SK-N-SH treated with all-trans-retinoic acid at 6 μM for 48 hours (cell line): ENCODE data around the gene PMM2.

Source experiments
- ATAC-seq: fragments of 200-7000 bp; cut with Tn5 transposase; 3 replicates; pipeline ENCODE4 v1.9.1; 2020; ENCODE audit warnings: mild to moderate bottlenecking, moderate library complexity
- ARNTL ChIP-seq: fragments of 450-650 bp; formaldehyde crosslinking; IDR thresholded peaks from 2 replicates; pipeline ENCODE4 v1.5.0; 2020; ENCODE audit warnings: low read depth, mild to moderate bottlenecking, moderate library complexity, borderline replicate concordance
- BACH2 ChIP-seq: fragments of 250-450 bp; sonication (Bioruptor Pico); IDR thresholded peaks from 2 replicates; pipeline ENCODE4 v1.9.0; 2021; ENCODE audit warnings: mild to moderate bottlenecking, borderline replicate concordance
- CSDC2 ChIP-seq: fragments of 250-450 bp; sonication (Bioruptor Pico); IDR thresholded peaks from 2 replicates; pipeline ENCODE4 v1.5.0; 2020; ENCODE audit warnings: mild to moderate bottlenecking, moderate library complexity
- ESRRG ChIP-seq: fragments of 250-450 bp; sonication (Bioruptor Pico); IDR thresholded peaks from 2 replicates; pipeline ENCODE4 v1.6.1; 2021; ENCODE audit warnings: mild to moderate bottlenecking
- GLIS3 ChIP-seq: fragments of 250-450 bp; sonication (Bioruptor Pico); IDR thresholded peaks from 2 replicates; pipeline ENCODE4 v1.5.0; 2020; ENCODE audit warnings: mild to moderate bottlenecking, moderate library complexity
- ISL1 ChIP-seq: fragments of 250-450 bp; sonication (Bioruptor Pico); IDR thresholded peaks from 2 replicates; pipeline ENCODE4 v2.1.2; 2022; ENCODE audit warnings: mild to moderate bottlenecking, moderate library complexity
- OSR1 ChIP-seq: fragments of 250-450 bp; sonication (Bioruptor Pico); IDR thresholded peaks from 2 replicates; pipeline ENCODE4 v1.8.0; 2022; ENCODE audit warnings: moderate library complexity, mild to moderate bottlenecking, inconsistent platforms
- SNAI2 ChIP-seq: fragments of 250-450 bp; sonication (Bioruptor Pico); IDR thresholded peaks from 2 replicates; pipeline ENCODE4 v1.5.0; 2020; ENCODE audit warnings: mild to moderate bottlenecking, moderate library complexity
- TCF4 ChIP-seq: fragments of 250-450 bp; sonication (Bioruptor Pico); IDR thresholded peaks from 2 replicates; pipeline ENCODE4 v1.8.0; 2021; ENCODE audit warnings: mild to moderate bottlenecking, moderate library complexity, borderline replicate concordance
- TOX ChIP-seq: fragments of 250-450 bp; sonication (Bioruptor Pico); IDR thresholded peaks from 2 replicates; pipeline ENCODE4 v1.8.0; 2021; ENCODE audit warnings: mild to moderate bottlenecking, moderate library complexity, borderline replicate concordance
- ZC3H10 ChIP-seq: fragments of 250-450 bp; sonication (Bioruptor Pico); IDR thresholded peaks from 2 replicates; pipeline ENCODE4 v1.5.1; 2021; ENCODE audit warnings: mild to moderate bottlenecking, moderate library complexity
- ZFP3 ChIP-seq: fragments of 250-450 bp; sonication (Bioruptor Pico); IDR thresholded peaks from 2 replicates; pipeline ENCODE4 v1.5.0; 2020; ENCODE audit warnings: mild to moderate bottlenecking, moderate library complexity
- ZFP30 ChIP-seq: fragments of 450-650 bp; formaldehyde crosslinking; IDR thresholded peaks from 2 replicates; pipeline ENCODE4 v1.5.0; 2022; ENCODE audit warnings: mild to moderate bottlenecking, moderate library complexity
- ZNF565 ChIP-seq: fragments of 450-650 bp; formaldehyde crosslinking; conservative IDR thresholded peaks from 2 replicates; pipeline ENCODE4 v1.5.0; 2020; ENCODE audit warnings: low read depth, mild to moderate bottlenecking, moderate library complexity
- ZNF70 ChIP-seq: fragments of 450-650 bp; formaldehyde crosslinking; IDR thresholded peaks from 2 replicates; pipeline ENCODE4 v1.5.0; 2020; ENCODE audit warnings: mild to moderate bottlenecking, moderate library complexity
- ZNF8 ChIP-seq: fragments of 450-650 bp; formaldehyde crosslinking; IDR thresholded peaks from 2 replicates; pipeline ENCODE4 v1.5.0; 2020; ENCODE audit warnings: mild to moderate bottlenecking, moderate library complexity
- TF ChIP-seq, protein P1 (sequence below): fragments of 250-450 bp; sonication (Bioruptor Pico); IDR thresholded peaks from 2 replicates; pipeline ENCODE4 v1.8.0; 2021; ENCODE audit warnings: low read depth, mild to moderate bottlenecking, moderate library complexity, borderline replicate concordance
- TF ChIP-seq, protein P2 (sequence below): fragments of 250-450 bp; sonication (Bioruptor Pico); IDR thresholded peaks from 2 replicates; pipeline ENCODE4 v1.5.0; 2020; ENCODE audit warnings: mild to moderate bottlenecking, moderate library complexity
- TF ChIP-seq, protein P3 (sequence below): fragments of 250-450 bp; sonication (Bioruptor Pico); IDR thresholded peaks from 2 replicates; pipeline ENCODE4 v1.5.1; 2021; ENCODE audit warnings: mild to moderate bottlenecking, moderate library complexity
- TF ChIP-seq, protein P4 (sequence below): fragments of 250-450 bp; sonication (Bioruptor Pico); IDR thresholded peaks from 2 replicates; pipeline ENCODE4 v1.5.1; 2020; ENCODE audit warnings: low read depth, mild to moderate bottlenecking, moderate library complexity
- TF ChIP-seq, protein P5 (sequence below): fragments of 250-450 bp; sonication (Bioruptor Pico); IDR thresholded peaks from 2 replicates; pipeline ENCODE4 v1.8.0; 2020; ENCODE audit warnings: mild to moderate bottlenecking, moderate library complexity, borderline replicate concordance

The PMM2 gene

DNA sequence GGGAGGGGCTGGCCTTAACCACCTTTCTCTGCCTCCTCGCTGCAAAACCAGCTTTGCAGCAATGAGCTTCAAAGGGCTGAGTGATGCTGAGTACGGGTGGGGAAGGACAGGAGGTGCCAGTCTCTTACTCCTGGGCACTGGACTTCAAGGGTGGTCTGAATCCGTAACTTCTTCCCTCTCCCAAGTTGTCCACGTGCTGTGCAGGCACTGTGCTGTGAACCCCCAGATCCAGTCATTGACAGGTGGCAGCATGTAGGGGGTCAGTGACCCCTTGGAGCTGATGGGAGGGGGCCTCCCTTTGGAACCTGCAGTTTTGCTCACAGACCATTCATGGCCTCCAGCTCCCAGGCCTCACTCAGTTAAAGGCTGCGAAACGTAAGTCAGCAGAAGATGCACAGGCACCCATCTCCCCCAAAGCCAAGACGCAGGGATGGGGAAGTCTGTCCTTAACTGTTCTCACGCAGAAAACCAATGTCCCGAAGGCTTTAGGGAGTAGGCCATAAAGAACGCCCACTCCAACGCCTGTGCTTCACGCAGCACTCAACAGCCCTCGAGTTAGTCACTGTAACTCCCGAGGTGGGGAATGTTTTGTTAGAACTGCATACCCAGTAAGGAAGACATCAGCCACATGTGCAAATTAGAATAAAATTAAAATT is 92.4 kb downstream of the PMM2 start:
- no peak for ATAC-seq
- no peak for TF ChIP-seq TOX (CRISPR knock-in tag)
- TF ChIP-seq ZFP30 (CRISPR knock-in tag) = no peak
- TF ChIP-seq BACH2 (CRISPR knock-in tag) = no peak
- no peak for TF ChIP-seq TCF4 (CRISPR knock-in tag)
- TF ChIP-seq CSDC2 = no peak
- TF ChIP-seq ZFP3 (CRISPR knock-in tag) = no peak
- TF ChIP-seq ZNF70 (CRISPR knock-in tag) = no peak
- no peak for TF ChIP-seq ZNF565
- TF ChIP-seq, protein P1, sequence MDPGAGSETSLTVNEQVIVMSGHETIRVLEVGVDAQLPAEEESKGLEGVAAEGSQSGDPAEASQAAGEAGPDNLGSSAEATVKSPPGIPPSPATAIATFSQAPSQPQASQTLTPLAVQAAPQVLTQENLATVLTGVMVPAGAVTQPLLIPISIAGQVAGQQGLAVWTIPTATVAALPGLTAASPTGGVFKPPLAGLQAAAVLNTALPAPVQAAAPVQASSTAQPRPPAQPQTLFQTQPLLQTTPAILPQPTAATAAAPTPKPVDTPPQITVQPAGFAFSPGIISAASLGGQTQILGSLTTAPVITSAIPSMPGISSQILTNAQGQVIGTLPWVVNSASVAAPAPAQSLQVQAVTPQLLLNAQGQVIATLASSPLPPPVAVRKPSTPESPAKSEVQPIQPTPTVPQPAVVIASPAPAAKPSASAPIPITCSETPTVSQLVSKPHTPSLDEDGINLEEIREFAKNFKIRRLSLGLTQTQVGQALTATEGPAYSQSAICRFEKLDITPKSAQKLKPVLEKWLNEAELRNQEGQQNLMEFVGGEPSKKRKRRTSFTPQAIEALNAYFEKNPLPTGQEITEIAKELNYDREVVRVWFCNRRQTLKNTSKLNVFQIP (CRISPR knock-in tag) = no peak
- no peak for TF ChIP-seq OSR1 (CRISPR knock-in tag)
- TF ChIP-seq, all 23 proteins: peak for 0

DNA sequence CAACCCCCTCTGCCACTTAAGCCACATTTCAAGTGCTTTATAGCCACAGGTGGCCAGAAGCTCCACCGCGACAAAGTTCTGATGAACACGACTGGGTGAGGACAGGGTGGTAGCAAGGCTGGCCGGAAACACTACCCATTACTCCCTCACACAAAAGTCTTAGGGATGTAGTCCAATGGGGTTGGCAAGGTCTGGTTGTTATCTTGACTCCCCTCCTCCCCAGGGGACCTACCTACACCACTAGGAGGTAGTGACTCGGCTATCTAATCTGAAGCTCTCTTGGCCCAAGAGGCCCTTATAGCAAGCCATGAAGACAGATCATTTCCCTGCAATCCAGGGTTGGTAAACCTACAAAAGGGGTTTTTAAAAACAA is 92.9 kb downstream of the PMM2 start:
- ATAC-seq = no peak
- no peak for TF ChIP-seq GLIS3 (CRISPR knock-in tag)
- TF ChIP-seq, protein P1 (CRISPR knock-in tag) = no peak
- TF ChIP-seq ZFP3 (CRISPR knock-in tag) = no peak
- TF ChIP-seq, protein P2, sequence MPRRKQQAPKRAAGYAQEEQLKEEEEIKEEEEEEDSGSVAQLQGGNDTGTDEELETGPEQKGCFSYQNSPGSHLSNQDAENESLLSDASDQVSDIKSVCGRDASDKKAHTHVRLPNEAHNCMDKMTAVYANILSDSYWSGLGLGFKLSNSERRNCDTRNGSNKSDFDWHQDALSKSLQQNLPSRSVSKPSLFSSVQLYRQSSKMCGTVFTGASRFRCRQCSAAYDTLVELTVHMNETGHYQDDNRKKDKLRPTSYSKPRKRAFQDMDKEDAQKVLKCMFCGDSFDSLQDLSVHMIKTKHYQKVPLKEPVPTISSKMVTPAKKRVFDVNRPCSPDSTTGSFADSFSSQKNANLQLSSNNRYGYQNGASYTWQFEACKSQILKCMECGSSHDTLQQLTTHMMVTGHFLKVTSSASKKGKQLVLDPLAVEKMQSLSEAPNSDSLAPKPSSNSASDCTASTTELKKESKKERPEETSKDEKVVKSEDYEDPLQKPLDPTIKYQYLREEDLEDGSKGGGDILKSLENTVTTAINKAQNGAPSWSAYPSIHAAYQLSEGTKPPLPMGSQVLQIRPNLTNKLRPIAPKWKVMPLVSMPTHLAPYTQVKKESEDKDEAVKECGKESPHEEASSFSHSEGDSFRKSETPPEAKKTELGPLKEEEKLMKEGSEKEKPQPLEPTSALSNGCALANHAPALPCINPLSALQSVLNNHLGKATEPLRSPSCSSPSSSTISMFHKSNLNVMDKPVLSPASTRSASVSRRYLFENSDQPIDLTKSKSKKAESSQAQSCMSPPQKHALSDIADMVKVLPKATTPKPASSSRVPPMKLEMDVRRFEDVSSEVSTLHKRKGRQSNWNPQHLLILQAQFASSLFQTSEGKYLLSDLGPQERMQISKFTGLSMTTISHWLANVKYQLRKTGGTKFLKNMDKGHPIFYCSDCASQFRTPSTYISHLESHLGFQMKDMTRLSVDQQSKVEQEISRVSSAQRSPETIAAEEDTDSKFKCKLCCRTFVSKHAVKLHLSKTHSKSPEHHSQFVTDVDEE (CRISPR knock-in tag) = no peak
- no peak for TF ChIP-seq ESRRG
- no peak for TF ChIP-seq SNAI2
- TF ChIP-seq, protein P3, sequence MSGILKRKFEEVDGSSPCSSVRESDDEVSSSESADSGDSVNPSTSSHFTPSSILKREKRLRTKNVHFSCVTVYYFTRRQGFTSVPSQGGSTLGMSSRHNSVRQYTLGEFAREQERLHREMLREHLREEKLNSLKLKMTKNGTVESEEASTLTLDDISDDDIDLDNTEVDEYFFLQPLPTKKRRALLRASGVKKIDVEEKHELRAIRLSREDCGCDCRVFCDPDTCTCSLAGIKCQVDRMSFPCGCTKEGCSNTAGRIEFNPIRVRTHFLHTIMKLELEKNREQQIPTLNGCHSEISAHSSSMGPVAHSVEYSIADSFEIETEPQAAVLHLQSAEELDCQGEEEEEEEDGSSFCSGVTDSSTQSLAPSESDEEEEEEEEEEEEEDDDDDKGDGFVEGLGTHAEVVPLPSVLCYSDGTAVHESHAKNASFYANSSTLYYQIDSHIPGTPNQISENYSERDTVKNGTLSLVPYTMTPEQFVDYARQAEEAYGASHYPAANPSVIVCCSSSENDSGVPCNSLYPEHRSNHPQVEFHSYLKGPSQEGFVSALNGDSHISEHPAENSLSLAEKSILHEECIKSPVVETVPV = no peak
- no peak for TF ChIP-seq ZNF70 (CRISPR knock-in tag)
- TF ChIP-seq CSDC2 = no peak
- TF ChIP-seq ZC3H10 (CRISPR knock-in tag) = no peak
- no peak for TF ChIP-seq OSR1 (CRISPR knock-in tag)
- TF ChIP-seq ZNF8 (CRISPR knock-in tag) = no peak
- TF ChIP-seq ZFP30 (CRISPR knock-in tag) = no peak
- TF ChIP-seq ZNF565 = no peak
- no peak for TF ChIP-seq ISL1 (CRISPR knock-in tag)
- TF ChIP-seq TOX (CRISPR knock-in tag) = no peak

DNA sequence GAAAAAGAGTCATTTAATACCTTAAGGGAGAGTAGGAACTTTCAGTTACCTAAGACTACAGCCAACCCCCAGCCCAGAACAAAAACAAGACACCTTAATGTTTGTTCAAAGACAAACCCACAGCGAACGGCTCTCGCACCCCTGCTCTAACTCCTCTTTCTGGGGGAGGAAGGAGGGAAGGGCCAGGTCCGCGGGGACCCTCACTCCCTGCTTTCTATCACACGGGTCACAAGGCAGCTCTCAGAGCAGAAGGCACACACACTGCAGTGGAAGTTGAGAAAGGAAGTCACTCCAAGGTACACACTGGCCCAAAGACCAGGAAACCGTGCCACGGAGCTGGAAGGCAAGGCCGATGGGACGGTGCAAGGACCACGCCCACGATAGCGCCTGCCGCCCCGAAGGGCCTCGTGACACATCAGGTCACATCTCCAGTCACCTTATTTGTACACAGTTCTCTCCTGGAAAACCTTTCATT is 94.5 kb downstream of the PMM2 start:
- no peak for ATAC-seq
- TF ChIP-seq TCF4 (CRISPR knock-in tag) (no peak), SNAI2 (no peak), ARNTL (CRISPR knock-in tag) (no peak), ESRRG (no peak), OSR1 (CRISPR knock-in tag) (no peak), ZC3H10 (CRISPR knock-in tag) (no peak)
- TF ChIP-seq, protein P2 (CRISPR knock-in tag) = no peak
- TF ChIP-seq, protein P4, sequence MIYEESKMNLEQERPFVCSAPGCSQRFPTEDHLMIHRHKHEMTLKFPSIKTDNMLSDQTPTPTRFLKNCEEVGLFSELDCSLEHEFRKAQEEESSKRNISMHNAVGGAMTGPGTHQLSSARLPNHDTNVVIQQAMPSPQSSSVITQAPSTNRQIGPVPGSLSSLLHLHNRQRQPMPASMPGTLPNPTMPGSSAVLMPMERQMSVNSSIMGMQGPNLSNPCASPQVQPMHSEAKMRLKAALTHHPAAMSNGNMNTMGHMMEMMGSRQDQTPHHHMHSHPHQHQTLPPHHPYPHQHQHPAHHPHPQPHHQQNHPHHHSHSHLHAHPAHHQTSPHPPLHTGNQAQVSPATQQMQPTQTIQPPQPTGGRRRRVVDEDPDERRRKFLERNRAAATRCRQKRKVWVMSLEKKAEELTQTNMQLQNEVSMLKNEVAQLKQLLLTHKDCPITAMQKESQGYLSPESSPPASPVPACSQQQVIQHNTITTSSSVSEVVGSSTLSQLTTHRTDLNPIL (CRISPR knock-in tag) = no peak
- TF ChIP-seq, protein P1 (CRISPR knock-in tag) = no peak
- TF ChIP-seq, protein P5, sequence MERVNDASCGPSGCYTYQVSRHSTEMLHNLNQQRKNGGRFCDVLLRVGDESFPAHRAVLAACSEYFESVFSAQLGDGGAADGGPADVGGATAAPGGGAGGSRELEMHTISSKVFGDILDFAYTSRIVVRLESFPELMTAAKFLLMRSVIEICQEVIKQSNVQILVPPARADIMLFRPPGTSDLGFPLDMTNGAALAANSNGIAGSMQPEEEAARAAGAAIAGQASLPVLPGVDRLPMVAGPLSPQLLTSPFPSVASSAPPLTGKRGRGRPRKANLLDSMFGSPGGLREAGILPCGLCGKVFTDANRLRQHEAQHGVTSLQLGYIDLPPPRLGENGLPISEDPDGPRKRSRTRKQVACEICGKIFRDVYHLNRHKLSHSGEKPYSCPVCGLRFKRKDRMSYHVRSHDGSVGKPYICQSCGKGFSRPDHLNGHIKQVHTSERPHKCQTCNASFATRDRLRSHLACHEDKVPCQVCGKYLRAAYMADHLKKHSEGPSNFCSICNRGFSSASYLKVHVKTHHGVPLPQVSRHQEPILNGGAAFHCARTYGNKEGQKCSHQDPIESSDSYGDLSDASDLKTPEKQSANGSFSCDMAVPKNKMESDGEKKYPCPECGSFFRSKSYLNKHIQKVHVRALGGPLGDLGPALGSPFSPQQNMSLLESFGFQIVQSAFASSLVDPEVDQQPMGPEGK (CRISPR knock-in tag) = no peak
